CD4-positive, alpha-beta T cell treated with Interleukin-12 subunit alpha and Interleukin-12 subunit beta, for 1 hour (primary cell): ENCODE results near the gene ZNF69.
"Not testable (repeated sequence)": the region's sequence is repeated elsewhere in the genome, so short reads cannot be mapped to it uniquely, and the experiment has no call there.

ENCODE experiments used
- DNase-seq: peaks from one replicate; pipeline ENCODE4 v3.0.0-alpha.2; 2020

The ZNF69 gene

GRCh38 chr19:11902228-11902627 is 14.6 kb downstream of the ZNF69 start:
- DNase-seq = no peak

- DNase-seq = no peak
Observed at GRCh38 chr19:11905928-11906327, 18.3 kb downstream of the ZNF69 start.

DNA sequence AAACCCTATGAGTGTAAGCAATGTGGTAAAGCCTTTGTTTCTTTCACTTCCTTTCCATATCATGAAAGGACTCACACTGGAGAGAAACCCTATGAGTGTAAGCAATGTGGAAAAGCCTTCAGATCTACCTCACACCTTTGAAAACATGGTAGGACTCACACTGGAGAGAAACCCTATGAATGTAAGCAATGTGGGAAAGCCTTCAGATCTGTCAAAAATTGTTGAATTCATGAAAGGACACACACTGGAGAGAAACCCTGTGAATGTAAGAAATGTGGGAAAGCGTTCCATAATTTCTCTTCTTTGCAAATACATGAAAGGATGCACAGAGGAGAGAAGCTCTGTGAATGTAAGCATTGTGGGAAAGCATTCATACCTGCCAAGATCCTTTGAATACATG is 24.4 kb downstream of the ZNF69 start:
- DNase-seq = not testable (repeated sequence)

GRCh38 chr19:11914417-11915051 is 27.0 kb downstream of the ZNF69 start:
- DNase-seq = not testable (repeated sequence)

DNA sequence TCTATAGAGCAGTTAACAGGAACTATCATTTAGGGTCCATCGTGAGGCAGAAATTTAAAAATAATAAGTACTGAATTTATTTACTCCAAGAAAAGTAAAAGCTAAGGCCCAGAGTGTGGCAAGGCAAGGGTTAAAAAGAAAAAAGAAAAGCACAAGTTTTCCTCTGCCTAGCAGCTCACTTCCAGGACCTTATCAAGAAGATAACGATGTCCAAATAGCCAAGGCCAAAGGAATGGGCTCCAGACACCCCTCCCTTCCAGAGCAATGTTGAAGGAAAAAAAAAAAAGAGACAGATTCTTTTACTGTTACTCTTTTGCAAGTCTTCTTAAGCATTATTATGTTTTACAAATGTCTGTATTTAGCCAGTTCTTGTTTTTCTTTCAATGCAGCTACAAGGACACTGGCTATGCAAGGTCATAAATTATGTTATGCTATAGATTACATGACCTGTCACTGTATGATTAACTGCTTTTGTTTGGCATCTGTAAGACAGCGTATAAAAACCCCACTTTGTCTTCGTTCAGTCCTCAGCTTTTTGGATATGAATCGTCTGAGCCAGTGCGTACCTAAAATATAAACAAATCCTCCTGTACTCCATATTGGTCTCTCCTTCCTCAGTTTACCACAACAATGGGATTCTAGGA is 34.4 kb downstream of the ZNF69 start:
- no peak for DNase-seq

GRCh38 chr19:11924886-11925650 is 37.5 kb downstream of the ZNF69 start, which contains the start of gene ZNF700:
TSS of gene ZNF700 (plus strand) at chr19:11925107. CDS start at chr19:11925211, 104 bp downstream.
- peak; percentile 93 for DNase-seq

DNA sequence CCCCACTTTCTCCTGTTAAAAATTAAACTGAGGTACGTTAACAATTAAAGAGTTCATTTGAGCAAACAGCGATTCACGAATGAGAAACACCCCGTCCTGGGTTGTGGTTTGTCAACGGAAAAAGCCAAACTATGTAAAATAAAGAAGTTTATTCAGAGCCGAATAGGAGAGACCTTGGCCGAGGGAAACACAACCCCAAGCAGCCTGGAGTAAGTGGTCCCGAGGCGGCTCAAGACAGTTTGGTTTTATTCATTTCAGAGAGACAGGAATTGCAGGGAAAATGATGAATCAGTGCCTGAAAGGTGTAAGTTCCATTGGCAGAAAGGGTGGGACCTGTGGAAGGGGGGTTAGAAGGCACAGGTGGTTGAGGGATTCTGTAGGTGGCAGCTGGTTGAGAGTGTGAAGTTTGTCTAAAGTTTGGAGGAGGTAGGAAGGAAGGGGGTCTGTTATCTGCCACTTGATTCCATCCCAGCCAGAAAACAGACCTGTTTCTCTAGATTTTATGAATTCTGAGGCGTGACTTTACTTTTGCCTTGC is 38.1 kb downstream of the ZNF69 start:
- DNase-seq = not testable (repeated sequence)

- DNase-seq = no peak
Observed at GRCh38 chr19:11927227-11927626, 39.6 kb downstream of the ZNF69 start.

GRCh38 chr19:11931051-11931450 is 43.5 kb downstream of the ZNF69 start:
- DNase-seq = no peak

DNA sequence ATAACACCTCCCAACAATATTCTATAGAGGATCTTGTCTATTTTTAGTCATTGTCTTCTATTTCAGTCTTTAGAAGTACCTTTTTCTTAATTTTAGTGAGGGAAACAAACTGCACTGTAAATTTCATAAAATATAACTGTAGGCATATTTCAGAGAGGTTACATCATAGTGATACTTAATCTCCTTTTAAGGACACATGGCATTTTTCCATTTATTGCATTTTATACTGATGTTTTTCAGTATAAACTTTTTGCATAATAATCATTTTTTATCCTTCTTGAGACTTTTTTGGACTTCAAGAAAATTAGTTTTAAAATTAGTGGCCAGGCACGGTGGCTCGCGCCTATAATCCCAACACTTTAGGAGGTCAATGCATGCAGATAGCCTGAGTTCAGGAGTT is 43.9 kb downstream of the ZNF69 start:
- no peak for DNase-seq

GRCh38 chr19:11935829-11936228 is 48.2 kb downstream of the ZNF69 start:
- not testable (repeated sequence) for DNase-seq

DNA sequence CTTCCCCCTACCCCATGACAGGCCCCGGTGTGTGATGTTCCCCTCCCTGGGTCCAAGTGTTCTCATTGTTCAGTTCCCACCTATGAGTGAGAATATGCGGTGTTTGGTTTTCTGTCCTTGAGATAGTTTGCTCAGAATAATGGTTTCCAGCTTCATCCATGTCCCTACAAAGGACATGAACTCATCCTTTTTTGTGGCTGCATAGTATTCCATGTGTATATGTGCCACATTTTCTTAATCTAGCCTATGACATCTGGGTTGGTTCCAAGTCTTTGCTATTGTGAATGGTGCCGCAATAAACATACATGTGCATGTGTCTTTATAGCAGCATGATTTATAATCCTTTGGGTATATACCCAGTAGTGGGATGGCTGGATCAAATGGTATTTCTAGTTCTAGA is 50.8 kb downstream of the ZNF69 start:
- not testable (repeated sequence) for DNase-seq

DNA sequence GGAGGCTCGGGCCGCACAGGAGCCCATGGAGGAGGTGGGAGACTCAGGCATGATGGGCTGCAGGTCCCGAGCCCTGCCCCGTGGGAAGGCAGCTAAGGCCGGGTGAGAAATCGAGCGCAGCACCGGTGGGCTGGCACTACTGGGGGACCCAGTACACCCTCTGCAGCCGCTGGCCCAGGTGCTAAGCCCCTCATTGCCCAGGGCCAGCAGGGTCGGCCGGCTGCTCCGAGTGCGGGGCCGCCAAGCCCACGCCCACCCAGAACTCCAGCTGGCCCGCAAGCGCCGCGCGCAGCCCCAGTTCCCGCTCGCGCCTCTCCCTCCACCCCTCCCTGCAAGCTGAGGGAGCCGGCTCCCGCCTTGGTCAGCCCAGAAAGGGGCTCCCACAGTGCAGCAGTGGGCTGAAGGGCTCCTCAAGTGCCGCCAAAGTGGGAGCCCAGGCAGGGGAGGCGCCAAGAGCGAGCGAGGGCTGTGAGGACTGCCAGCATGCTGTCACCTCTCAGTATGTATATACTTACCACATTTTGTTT is 53.8 kb downstream of the ZNF69 start:
- DNase-seq = not testable (repeated sequence)

GRCh38 chr19:11942008-11942842 is 54.6 kb downstream of the ZNF69 start:
- no peak for DNase-seq

- no peak for DNase-seq
Observed at GRCh38 chr19:11942843-11943108, 55.2 kb downstream of the ZNF69 start.

- DNase-seq = no peak
Observed at GRCh38 chr19:11944656-11945055, 57.1 kb downstream of the ZNF69 start.

GRCh38 chr19:11948646-11949045 is 61.1 kb downstream of the ZNF69 start:
- DNase-seq = no peak

GRCh38 chr19:11949201-11949600 is 61.6 kb downstream of the ZNF69 start:
- DNase-seq = no peak

- DNase-seq = not testable (repeated sequence)
Observed at GRCh38 chr19:11949614-11950080, 62.1 kb downstream of the ZNF69 start.

- no peak for DNase-seq
Observed at GRCh38 chr19:11950312-11950711, 62.7 kb downstream of the ZNF69 start.
